Left ventricle myocardium inferior (tissue), 1 donor: ENCODE data around the gene MFRP. TPM values are rescaled to one million over a fixed set of nuclear protein-coding genes. Genes with fewer than 3 reads are reported as not detected.
A peak's percentile ranks its signal among the peaks of the same experiment; 100 is the strongest.

Experiments used
- DNase-seq: peaks from one replicate; pipeline ENCODE4 v3.0.0-alpha.2; 2020
- H3K27ac ChIP-seq: fragments of 200-600 bp; replicated peaks from 2 replicates; pipeline ENCODE4 v1.8.0; 2021
- H3K27me3 ChIP-seq: fragments of 200-600 bp; 2 replicates; pipeline ENCODE4 v1.8.0; 2021; ENCODE audit warnings: low read depth
- H3K36me3 ChIP-seq: fragments of 200-600 bp; 2 replicates; pipeline ENCODE4 v1.8.0; 2021
- H3K4me1 ChIP-seq: fragments of 200-600 bp; 2 replicates; pipeline ENCODE4 v1.8.0; 2021
- H3K4me3 ChIP-seq: fragments of 200-600 bp; 2 replicates; pipeline ENCODE4 v1.8.0; 2021; ENCODE audit warnings: mild to moderate bottlenecking, moderate library complexity
- H3K9me3 ChIP-seq: fragments of 200-600 bp; replicated peaks from 2 replicates; pipeline ENCODE4 v1.8.0; 2021
- CTCF ChIP-seq: fragments of 200-600 bp; IDR thresholded peaks from 2 replicates; pipeline ENCODE4 v1.8.0; 2021; ENCODE audit warnings: antibody characterized with exemption, mild to moderate bottlenecking, borderline replicate concordance
- intact Hi-C: fragments of 100-400 bp; cut with micrococcal nuclease; formaldehyde crosslinking; loops from one replicate; pipeline ENCODE4 v1.11.0; 2022
- total RNA-seq: library from RNA; stranded (reverse); fragmentation: NEBNext Ultra II Directional; extraction: Animal tissue kit (Norgen Biotek cat#: 25700); gene quantifications from one replicate; pipeline ENCODE4 v1.2.1, GENCODE V29; 2021
- donor health status: DM: no; HTN: yes; CAD: no; lungs with severe emphysema.

The MFRP gene
- total RNA-seq, 1 donor from 2014 or later: not detected

- H3K36me3 ChIP-seq: no peaks in the 10 kb centered on the region
- no peaks in the 10 kb centered on the region for H3K9me3 ChIP-seq
- H3K4me1 ChIP-seq: peaks cover 76% of the 10 kb centered on the region
- TF ChIP-seq CTCF: no peak
- H3K27me3 ChIP-seq: no peaks in the 10 kb centered on the region
- no peak for DNase-seq
- H3K4me3 ChIP-seq: peak overlapping the region; percentile 71
- peak overlapping the region; percentile 95 for H3K27ac ChIP-seq
- intact Hi-C loops: no loop called here
Observed at GRCh38 chr11:119377961-119378667, 31.6 kb upstream of the MFRP start.

DNA sequence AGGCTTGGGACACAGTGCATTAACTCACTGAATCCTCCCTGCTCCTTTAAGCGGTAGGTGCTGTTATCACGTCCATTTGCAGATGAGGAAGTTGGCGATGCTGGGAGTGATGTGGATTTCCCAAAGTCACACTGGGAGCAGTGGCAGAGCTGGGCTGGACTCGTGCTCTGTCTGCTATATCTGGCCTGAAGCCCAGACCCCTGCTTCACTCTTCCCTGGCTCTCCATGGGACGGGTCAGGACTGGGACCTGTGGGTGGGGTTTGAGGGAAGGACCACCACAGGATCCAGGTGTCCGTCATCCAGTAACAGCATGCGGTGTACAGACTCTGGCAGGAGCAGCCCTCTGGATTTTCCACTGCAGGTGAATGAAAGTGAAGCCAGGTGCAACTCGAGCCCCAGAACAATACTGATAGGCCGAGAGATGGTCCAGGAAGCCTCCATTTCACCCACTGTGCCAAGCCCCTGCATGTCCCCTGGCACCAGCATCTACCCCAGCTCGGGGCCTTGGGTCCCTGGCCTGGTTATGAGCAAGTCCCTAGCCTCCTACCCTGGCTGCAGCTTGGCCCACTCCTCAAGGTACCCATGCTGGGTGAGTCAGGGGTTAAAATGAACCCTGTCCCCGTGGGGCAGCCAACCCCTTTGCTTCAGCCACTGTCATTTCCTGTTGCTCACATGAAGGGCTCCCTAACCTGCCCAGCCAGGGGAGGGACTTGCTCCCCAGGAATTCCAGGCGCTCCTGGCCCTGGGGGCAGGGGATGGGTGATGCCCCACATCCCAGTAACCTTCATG is 30.8 kb upstream of the MFRP start:
- no peak for DNase-seq
- Histone ChIP-seq H3K9me3 (no peaks in the 10 kb centered on the region), H3K36me3 (no peaks in the 10 kb centered on the region), H3K27me3 (no peaks in the 10 kb centered on the region), H3K4me1 (peaks cover 81% of the 10 kb centered on the region), H3K27ac (peak overlapping the region; percentile 95), H3K4me3 (peak overlapping the region; percentile 71)
- intact Hi-C loops: no loop called here
- no peak for TF ChIP-seq CTCF

GRCh38 chr11:119376197-119376847 is 29.8 kb upstream of the MFRP start:
- H3K36me3 ChIP-seq: no peaks in the 10 kb centered on the region
- TF ChIP-seq CTCF: no peak
- DNase-seq: peak; percentile 62
- no peaks in the 10 kb centered on the region for H3K27me3 ChIP-seq
- intact Hi-C loops: no loop called here
- H3K4me1 ChIP-seq: peaks cover 84% of the 10 kb centered on the region
- H3K4me3 ChIP-seq: peak overlapping the region; percentile 71
- H3K27ac ChIP-seq: peak overlapping the region; percentile 95
- no peaks in the 10 kb centered on the region for H3K9me3 ChIP-seq

- DNase-seq: peak; percentile 85
- intact Hi-C loops: no loop called here
- Histone ChIP-seq H3K27me3 (no peaks in the 10 kb centered on the region), H3K4me1 (peaks cover 84% of the 10 kb centered on the region), H3K36me3 (no peaks in the 10 kb centered on the region), H3K4me3 (peak overlapping the region; percentile 71), H3K27ac (peak overlapping the region; percentile 95), H3K9me3 (no peaks in the 10 kb centered on the region)
- TF ChIP-seq CTCF: no peak
Observed at GRCh38 chr11:119375337-119376196, 29.1 kb upstream of the MFRP start.
